IPS DF 6.9 (cell line): ENCODE measurements around the gene MKNK1.

Experiments
- DNase-seq: peaks from one replicate; pipeline ENCODE4 v3.0.0-alpha.2; 2013; ENCODE audit warnings: low read depth, low spot score
- H3K27ac ChIP-seq: one replicate; pipeline ENCODE4 v1.5.1; 2013; ENCODE audit warnings: low read length, control low read depth
- H3K27me3 ChIP-seq: 2 replicates; pipeline ENCODE4 v1.6.1; 2013; ENCODE audit warnings: mild to moderate bottlenecking, low read length; ENCODE audit not compliant: control insufficient read depth, insufficient read depth
- H3K36me3 ChIP-seq: 2 replicates; pipeline ENCODE4 v1.6.1; 2013; ENCODE audit warnings: low read length; ENCODE audit not compliant: control insufficient read depth, insufficient read depth
- H3K4me1 ChIP-seq: 2 replicates; pipeline ENCODE4 v1.6.1; 2013; ENCODE audit warnings: low read length; ENCODE audit not compliant: control insufficient read depth, insufficient read depth
- H3K4me3 ChIP-seq: 2 replicates; pipeline ENCODE4 v1.5.1; 2013; ENCODE audit warnings: mild to moderate bottlenecking, low read length
- H3K9me3 ChIP-seq: 2 replicates; pipeline ENCODE4 v1.6.1; 2013; ENCODE audit warnings: low read length, inconsistent platforms; ENCODE audit not compliant: control insufficient read depth, insufficient read depth
- WGBS: extraction: QIAGEN DNeasy Blood & Tissue Kit; methylation state at CpG from one replicate; pipeline ENCODE4 v1.1.7; 2013; ENCODE audit warnings: mixed read lengths, missing lambda C conversion rate; ENCODE audit not compliant: insufficient read length, insufficient coverage; 5-methylcytosine and 5-hydroxymethylcytosine counted together

The MKNK1 gene

DNA sequence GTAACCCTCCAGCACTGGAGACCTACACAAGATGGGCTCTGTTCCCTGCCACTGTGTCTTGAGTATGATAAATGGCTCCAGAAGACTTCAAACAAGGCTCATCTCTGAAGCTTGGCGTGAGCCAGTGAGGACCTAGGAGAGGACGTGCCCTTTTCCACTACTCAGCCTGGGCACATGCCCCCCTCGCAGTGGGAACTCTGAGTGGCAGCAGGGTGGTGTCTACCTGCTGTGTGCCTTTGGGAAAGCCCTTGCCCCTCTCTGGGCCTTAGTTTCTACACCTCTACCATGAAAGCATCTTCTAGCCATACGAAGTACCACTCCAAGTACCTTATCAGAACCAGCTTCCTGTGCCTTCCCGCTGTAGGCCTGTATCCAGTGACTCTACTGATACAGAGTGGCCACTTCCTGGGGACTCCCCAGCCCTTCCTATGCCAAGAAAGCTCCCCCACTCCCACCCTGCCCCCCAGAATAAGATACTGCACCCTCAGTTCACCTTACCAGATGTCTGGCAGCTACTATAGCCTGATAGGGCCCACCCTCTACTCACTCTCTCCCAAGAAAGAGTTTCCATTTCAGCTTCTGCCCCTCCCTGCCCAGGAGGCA lies 15.7 kb upstream of the MKNK1 start:
- 0 out of 2 replicates have a peak, but pooled peaks cover 1% of the 10 kb centered on the region for H3K4me1 ChIP-seq
- no peaks in the 10 kb centered on the region for H3K27me3 ChIP-seq
- no peak overlapping the region for H3K27ac ChIP-seq
- no peaks in the 10 kb centered on the region for H3K36me3 ChIP-seq
- no peak overlapping the region for H3K4me3 ChIP-seq
- no CpG with 5 or more reads among the region's 5 CpGs for WGBS
- DNase-seq = no peak
- H3K9me3 ChIP-seq = no peaks in the 10 kb centered on the region

DNA sequence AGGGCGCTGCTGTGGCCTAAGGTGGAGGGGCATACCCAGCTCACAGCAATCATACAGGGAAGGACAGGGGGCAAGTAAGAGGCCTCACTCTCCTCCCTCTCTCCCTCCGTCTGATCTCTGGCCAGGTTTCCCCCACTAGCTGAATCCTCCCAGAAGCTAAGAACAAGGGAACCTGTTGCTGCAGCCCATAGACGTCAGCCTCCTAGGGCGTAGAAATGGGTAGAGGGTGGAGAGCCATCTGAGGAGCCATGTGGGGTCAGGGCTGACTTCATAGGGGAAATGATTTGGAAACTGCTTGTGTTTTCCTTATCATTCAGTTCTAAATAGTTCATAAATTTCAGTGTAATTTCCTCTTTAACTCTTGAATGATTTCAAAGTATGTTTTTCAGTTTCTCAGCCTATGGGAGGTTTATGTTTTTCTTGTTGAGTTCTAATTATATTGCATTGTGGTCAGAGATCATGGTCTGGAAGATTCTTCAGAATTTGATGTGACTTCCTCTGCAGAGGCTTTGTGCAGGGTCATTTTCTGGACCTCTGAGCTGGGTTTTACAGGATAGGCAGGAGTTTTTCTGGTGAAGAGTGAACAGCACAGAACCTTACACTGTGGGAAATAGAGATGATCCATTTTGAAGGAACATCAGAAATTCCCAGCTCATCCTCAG lies 14.8 kb upstream of the MKNK1 start:
- Histone ChIP-seq H3K9me3 (no peaks in the 10 kb centered on the region), H3K36me3 (no peaks in the 10 kb centered on the region), H3K4me1 (peaks cover 6% of the 10 kb centered on the region; the same call in 1 of the 2 replicates), H3K27ac (no peak overlapping the region), H3K4me3 (no peak overlapping the region), H3K27me3 (no peaks in the 10 kb centered on the region)
- no peak for DNase-seq
- WGBS = no CpG with 5 or more reads among the region's 4 CpGs

DNA sequence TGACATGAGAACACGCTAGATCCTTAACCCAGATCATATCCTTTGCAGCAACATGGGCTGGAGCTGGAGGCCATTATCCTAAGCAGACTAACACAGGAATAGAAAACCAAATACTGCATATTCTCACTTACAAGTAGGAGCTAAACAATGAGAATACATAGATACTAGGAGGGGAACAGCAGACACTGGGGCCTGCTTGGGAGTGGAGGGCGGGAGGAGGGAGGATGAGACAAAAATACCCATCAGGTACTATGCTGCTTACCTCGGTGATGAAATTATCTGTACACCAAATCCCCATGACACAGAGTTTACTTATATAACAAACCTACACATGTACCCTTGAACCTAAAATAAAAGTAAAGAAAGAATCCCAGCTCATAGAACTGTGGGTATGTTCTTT lies 13.8 kb upstream of the MKNK1 start:
- Histone ChIP-seq H3K27ac (no peak overlapping the region), H3K36me3 (no peaks in the 10 kb centered on the region), H3K9me3 (no peaks in the 10 kb centered on the region), H3K27me3 (no peaks in the 10 kb centered on the region), H3K4me1 (peaks cover 13% of the 10 kb centered on the region), H3K4me3 (no peak overlapping the region)
- WGBS = no CpG with 5 or more reads among the region's 3 CpGs
- DNase-seq = no peak

DNA sequence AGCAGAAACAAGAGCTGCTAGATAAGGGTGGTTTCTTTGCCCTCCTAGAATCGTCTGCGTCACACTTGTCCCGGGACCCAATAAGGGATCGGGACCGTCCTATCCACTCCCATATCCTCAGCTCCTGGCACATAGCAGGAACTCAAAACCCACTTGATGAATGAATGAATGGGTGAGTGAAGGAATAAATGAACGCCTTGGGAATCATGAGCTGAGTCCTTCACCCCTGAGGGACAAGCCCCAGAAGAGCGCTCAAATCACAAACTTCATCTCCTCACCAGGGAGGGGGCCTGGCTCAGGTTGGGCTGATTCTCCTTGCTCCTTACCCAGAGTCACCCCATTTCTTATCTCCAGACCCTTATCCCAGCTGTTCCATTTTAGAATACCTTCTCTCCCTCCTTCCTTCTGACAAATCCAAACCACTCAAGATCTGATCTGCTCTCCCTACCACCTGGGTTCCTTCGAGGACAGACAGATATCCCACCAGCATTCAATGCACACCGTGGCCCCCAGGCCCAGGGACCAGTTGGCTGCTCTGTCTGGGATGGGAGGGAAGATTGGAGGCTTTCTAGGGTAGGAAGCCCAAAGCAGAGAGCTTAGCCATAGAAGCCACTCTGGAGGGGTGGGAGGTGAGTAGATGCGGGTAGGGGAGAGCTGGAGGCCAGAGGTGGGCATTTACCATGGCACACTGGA lies 13.2 kb upstream of the MKNK1 start:
- Histone ChIP-seq H3K27me3 (no peaks in the 10 kb centered on the region), H3K27ac (no peak overlapping the region), H3K4me1 (peaks cover 13% of the 10 kb centered on the region), H3K4me3 (peak overlapping the region; percentile 71; the same call in 1 of the 2 replicates), H3K36me3 (no peaks in the 10 kb centered on the region), H3K9me3 (no peaks in the 10 kb centered on the region)
- no CpG with 5 or more reads among the region's 10 CpGs for WGBS
- no peak for DNase-seq

DNA sequence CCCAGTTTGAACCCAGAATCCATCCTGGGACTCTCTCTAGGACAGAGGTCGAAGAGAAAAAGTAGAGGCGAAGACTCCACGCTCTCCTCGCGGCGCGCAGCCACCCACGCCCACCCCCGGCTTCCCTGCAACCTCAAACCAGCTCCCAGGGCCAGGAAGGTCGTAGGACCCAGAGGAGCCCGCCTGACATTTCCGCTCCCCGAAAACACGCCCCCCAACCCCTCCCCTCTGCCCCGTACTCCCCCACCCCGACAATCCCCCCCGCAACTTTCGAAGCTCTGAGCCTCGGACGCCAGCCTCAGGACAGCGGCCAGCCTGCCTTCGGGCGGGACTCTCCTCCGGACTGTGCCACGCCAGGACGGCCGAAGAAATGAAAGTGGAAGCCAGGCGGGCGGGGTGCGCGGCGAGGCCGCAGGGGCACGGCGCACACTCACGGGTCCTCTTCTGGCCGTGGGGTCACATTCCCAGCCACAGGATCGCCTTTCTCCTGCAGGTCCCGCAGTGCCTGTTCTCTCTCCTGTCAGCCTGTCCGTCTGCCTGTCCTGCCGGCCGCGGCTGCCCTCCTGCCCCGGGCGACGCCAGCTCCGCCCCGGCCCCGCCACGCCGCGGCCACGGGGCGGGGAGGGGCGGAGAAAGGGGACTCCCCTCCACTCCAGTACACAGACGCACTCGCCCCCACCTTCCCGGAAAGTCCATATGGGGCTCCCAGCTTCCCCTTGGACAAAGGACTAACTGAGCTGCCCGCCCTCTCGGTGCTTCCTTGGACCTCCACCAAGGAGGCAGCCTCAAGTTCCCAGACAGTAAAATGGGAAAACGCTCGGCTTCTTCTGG lies 12.4 kb upstream of the MKNK1 start, which contains the start of gene MOB3C:
Gene MOB3C (minus strand): TSS at position 535 of the 831 bp plus-strand sequence. CDS start 3,490 bp downstream, outside the sequence.
- peak within 1 kb of the TSS; percentile 71 for H3K4me3 ChIP-seq
- no CpG with 5 or more reads among the region's 62 CpGs for WGBS
- H3K27ac ChIP-seq = no peak within 1 kb of the TSS
- H3K4me1 ChIP-seq = peaks cover 16% of the 10 kb centered on the region
- H3K36me3 ChIP-seq = no peaks in the 10 kb centered on the region
- H3K9me3 ChIP-seq = no peaks in the 10 kb centered on the region
- no peaks in the 10 kb centered on the region for H3K27me3 ChIP-seq
- no peak for DNase-seq

DNA sequence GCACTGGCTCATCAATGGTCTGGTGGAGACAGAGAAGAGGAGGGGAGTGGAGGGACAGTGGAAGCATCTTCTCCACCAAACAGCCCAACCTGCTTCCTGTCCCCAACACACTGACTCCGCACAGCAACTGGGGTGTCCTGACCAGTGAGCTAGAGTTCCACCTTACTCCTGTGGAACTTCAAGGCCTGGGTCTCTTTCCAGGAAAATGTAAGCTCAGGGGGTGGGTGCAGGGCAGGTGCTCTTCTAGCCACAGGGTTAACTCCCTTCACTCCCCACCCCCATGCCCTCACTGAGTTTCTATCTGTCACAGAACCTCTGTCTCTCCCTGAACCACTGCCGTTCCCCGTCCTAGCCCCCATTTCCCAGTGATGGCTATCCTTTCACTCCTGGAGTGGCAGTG lies 11.7 kb upstream of the MKNK1 start:
- no peak overlapping the region for H3K27ac ChIP-seq
- DNase-seq = no peak
- H3K27me3 ChIP-seq = no peaks in the 10 kb centered on the region
- WGBS = no CpG with 5 or more reads among the region's 3 CpGs
- no peak overlapping the region for H3K4me3 ChIP-seq
- H3K4me1 ChIP-seq = peaks cover 16% of the 10 kb centered on the region
- H3K9me3 ChIP-seq = no peaks in the 10 kb centered on the region
- no peaks in the 10 kb centered on the region for H3K36me3 ChIP-seq

DNA sequence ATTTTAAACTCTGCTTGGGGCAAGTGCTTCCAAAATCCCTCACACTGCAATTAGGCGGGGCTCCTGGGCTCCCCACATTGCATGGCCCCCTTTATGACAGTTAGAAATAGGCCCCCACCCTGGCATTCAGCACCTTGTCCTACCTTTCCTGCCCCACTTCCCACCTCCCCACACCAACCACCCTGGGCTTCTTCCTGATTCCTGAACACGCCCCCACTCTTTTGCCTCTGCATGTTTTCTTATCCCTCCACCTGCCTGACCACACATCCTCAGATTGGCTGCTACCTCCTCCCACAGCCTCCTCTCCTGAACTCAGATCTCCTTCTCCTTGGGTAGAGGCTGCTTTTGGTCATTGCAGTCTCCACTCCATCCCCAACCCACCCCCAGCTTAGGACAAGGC lies 11.0 kb upstream of the MKNK1 start:
- no CpG with 5 or more reads among the region's 2 CpGs for WGBS
- no peaks in the 10 kb centered on the region for H3K9me3 ChIP-seq
- H3K4me1 ChIP-seq = peaks cover 16% of the 10 kb centered on the region
- no peak overlapping the region for H3K27ac ChIP-seq
- no peaks in the 10 kb centered on the region for H3K36me3 ChIP-seq
- no peak overlapping the region for H3K4me3 ChIP-seq
- H3K27me3 ChIP-seq = no peaks in the 10 kb centered on the region
- no peak for DNase-seq

DNA sequence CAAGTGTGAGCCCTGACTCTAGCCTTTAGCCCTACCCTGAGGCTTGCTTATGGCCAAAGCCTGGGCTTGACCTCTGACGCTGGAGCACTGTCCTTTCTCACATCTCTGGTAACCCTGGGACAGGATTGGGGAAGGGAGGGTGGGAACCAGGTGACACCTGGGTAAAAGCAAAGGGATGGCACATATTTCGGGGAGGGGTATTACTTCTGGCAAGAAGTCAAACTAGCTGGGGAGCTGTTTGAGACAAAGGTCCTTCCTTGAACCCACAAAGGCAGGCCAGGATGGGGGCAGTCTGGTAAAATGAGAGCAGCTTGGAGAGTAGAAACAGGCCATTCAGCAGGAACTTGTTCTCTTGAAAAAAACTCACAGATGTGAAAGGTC lies 10.5 kb upstream of the MKNK1 start:
- DNase-seq = no peak
- no peaks in the 10 kb centered on the region for H3K9me3 ChIP-seq
- no peak overlapping the region for H3K27ac ChIP-seq
- no peak overlapping the region for H3K4me3 ChIP-seq
- no peaks in the 10 kb centered on the region for H3K36me3 ChIP-seq
- H3K4me1 ChIP-seq = peaks cover 16% of the 10 kb centered on the region
- no CpG with 5 or more reads among the region's 2 CpGs for WGBS
- no peaks in the 10 kb centered on the region for H3K27me3 ChIP-seq

DNA sequence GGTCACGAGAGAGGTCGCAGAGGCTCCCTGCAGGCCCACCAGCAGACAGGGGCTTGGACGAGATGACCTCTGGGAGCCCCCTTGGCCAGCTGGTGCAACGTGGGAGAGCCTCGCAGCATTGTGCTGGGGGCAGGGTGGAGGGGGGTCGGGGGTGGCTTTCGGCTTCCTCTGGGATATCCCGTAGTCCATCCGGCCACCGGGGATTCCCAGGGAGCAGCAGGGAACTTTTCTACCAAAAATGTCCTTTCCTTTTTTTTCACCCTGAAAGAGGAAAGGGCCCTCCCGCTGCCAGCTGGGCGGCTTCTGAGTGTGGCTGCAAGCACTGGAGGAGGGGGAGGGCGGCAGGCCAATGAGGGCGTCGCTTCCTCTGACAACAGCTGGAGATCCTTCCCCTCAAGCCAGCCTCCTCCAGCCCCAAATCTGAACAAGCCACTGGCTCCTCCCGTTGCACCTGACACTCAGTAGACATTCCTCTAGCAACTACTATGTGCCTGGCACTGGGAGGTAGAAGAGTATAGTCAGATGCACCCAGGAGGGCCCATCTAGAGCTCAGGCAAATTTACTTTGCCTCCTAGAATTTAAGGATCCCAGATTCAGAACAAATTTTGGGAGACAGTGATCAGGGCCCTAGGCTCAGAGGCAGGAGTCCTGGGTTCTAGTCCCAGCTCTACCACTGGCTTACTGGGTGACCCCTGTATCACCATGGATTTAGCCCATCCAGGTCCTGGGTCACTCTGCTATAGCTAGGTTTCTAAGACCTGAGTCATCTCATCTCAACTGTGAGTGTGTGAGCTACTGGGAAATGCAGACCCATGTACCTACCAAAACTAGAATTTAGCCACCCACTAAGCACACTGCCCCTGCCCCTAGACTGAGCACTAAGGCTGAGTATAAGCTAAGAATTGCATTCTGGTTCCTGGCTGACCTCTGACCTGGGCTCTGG lies 9.9 kb upstream of the MKNK1 start:
- no CpG with 5 or more reads among the region's 16 CpGs for WGBS
- peak; percentile 50 for DNase-seq
- Histone ChIP-seq H3K27ac (no peak overlapping the region), H3K4me3 (no peak overlapping the region), H3K4me1 (peaks cover 16% of the 10 kb centered on the region), H3K27me3 (no peaks in the 10 kb centered on the region), H3K9me3 (no peaks in the 10 kb centered on the region), H3K36me3 (no peaks in the 10 kb centered on the region)
